Pancreas (tissue), 10 donors: Measurements from ENCODE around the gene ZSWIM8. TPM values are rescaled to one million over a fixed set of nuclear protein-coding genes. Genes with fewer than 3 reads are reported as not detected.

Experiments used
- ATAC-seq, 4 donors: fragments of 200-7000 bp; cut with Tn5 transposase; one replicate each; pipeline versions ENCODE4 v1.8.0 to v1.9.1; 2020; ENCODE audit warnings: mild to moderate bottlenecking in 4 of 4, moderate library complexity in 4 of 4
- DNase-seq, 6 donors: peaks; one replicate each; pipeline ENCODE4 v3.0.0-alpha.2; 2020
- FAIRE-seq: peaks from 2 replicates; lab custom pipeline; 2012; peaks lifted over from hg19 to GRCh38; lab: Jason Lieb, UNC
- H3K27ac ChIP-seq, 4 donors: fragments of 200-600 bp; sonication (generic); 1 replicate in 3 of 4; 2 replicates in 1 of 4; pipeline versions ENCODE4 v1.5.0 to v1.8.0; 2020
- H3K27me3 ChIP-seq, 4 donors: fragments of 200-600 bp; one replicate each; pipeline ENCODE4 v1.8.0; 2021
- H3K36me3 ChIP-seq, 3 donors: fragments of 200-600 bp; sonication (generic) in 1 of 3; one replicate each; pipeline versions ENCODE4 v1.5.0 to v1.8.0; 2020 to 2021
- H3K4me1 ChIP-seq, 3 donors: fragments of 200-600 bp; one replicate each; pipeline ENCODE4 v1.8.0; 2021
- H3K4me3 ChIP-seq, 4 donors: fragments of 200-600 bp; sonication (generic) in 2 of 4; one replicate each; pipeline versions ENCODE4 v1.5.0 to v1.8.0; 2020 to 2021
- H3K9me3 ChIP-seq, 4 donors: fragments of 200-600 bp; one replicate each; pipeline ENCODE4 v1.8.0; 2021
- CTCF ChIP-seq, 4 donors: fragments of 200-600 bp; sonication (generic) in 3 of 4; IDR thresholded peaks; one replicate each; pipeline versions ENCODE4 v1.5.0 to v1.8.0; 2021; ENCODE audit warnings: antibody characterized with exemption in 4 of 4
- WGBS, 2 donors: extraction: QIAGEN DNeasy Blood & Tissue Kit; methylation state at CpG; one replicate each; pipeline ENCODE4 v1.1.7; 2013; 5-methylcytosine and 5-hydroxymethylcytosine counted together
- intact Hi-C, 3 donors: fragments of 100-400 bp; cut with DNase I; formaldehyde crosslinking; loops; one replicate each; pipeline versions ENCODE4 v1.11.1 to v1.14.2; 2022
- polyA plus RNA-seq, 2 donors: library from polyadenylated mRNA; stranded (reverse); fragments of 200-250 nt; gene quantifications; one replicate each; pipeline ENCODE4 v1.2.3, GENCODE V29; 2013
- total RNA-seq, 6 donors: library from RNA; stranded (reverse); fragmentation: NEBNext Ultra II Directional in 4 of 6; extraction: Animal tissue kit (Norgen Biotek cat#: 25700) in 4 of 6; gene quantifications; one replicate each; pipeline versions ENCODE4 v1.2.1 to v1.2.4, GENCODE V29; 2021 to 2023
- donor health status: healthy with polysubstance abuse.
- donor health status: DM: no; HTN: no; CAD: no; lungs with moderate emphysema.
- donor health status: DM: no; HTN: no; CAD: no.
- donor health status: control.
- donor health status: control.
- donor health status: Bipolar disorder and iron deficiency.
- donor health status: DM: yes; HTN: yes; CAD: no.
- donor health status: DM: no; HTN: no; CAD: no.
- donor health status: DM: no; HTN: no; CAD: no.
- donor health status: DM: yes; HTN: yes; CAD: no.

Gene ZSWIM8
- total and polyA plus RNA-seq, 8 donors: 20.7 to 187 (median 40.1) TPM

GRCh38 chr10:73838827-73839226, 53.4 kb downstream of the ZSWIM8 start:
- intact Hi-C loops: no loop called here

DNA sequence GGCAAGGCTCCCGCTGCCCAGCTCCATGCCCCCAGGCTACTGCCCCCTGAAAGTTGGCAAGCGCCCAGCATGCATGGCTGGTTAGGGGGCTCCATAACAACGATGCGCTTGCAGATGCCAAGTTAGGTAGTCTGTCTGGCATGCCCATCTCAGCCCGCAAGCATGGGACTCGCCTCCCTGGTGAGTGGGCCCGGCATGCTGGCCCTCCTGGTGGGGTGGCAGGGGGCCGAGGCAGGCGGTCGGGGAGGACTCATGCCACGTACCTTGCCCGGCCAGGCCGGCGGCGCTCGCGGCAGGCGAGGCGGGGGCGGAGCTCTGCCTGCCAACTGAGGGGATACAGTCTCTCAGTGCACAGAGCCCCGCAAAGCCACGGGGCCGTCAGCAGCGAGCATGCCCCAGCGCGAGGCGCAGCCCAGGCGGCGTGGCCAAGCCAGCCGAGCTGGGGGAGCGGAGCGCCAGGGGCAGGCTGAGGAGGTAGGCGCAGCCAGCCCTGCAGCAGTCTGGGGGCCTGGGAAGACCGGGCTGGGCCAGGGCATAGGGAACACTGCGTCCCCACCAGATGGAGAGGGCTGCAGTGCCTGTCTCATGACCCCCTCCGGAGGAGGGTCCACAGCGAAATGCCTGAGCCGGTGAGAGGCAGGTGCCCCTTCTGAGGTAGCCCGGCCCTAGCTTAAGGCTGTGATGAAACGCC, 54.0 kb downstream of the ZSWIM8 start:
- no peak for TF ChIP-seq CTCF (IDR thresholded peaks at IDR 0.05)
- no peaks in the 10 kb centered on the region for H3K27me3 ChIP-seq
- peaks cover 0 to 13% (median 0%) of the 10 kb centered on the region in 3 donors for H3K36me3 ChIP-seq
- H3K4me3 ChIP-seq: no peak overlapping the region
- 96 to 97% methylated on average over 40 of the region's 40 CpGs for WGBS, 2 donors
- no peaks in the 10 kb centered on the region for H3K9me3 ChIP-seq
- no peak overlapping the region for H3K27ac ChIP-seq
- no peaks in the 10 kb centered on the region for H3K4me1 ChIP-seq
- DNase-seq (no peak), ATAC-seq (no peak), FAIRE-seq (no peak)
- intact Hi-C loops: no loop called here

More at GRCh38 chr10:73838827-73839226, 53.4 kb downstream of the ZSWIM8 start:
- no peak overlapping the region for H3K27ac ChIP-seq
- H3K9me3 ChIP-seq: no peaks in the 10 kb centered on the region
- DNase-seq (no peak), FAIRE-seq (no peak), ATAC-seq (no peak)
- TF ChIP-seq CTCF (IDR thresholded peaks at IDR 0.05): no peak
- 94 to 95% methylated on average over 7 to 8 of the region's 8 CpGs for WGBS, 2 donors
- no peaks in the 10 kb centered on the region for H3K27me3 ChIP-seq
- H3K4me1 ChIP-seq: no peaks in the 10 kb centered on the region
- no peak overlapping the region for H3K4me3 ChIP-seq
- H3K36me3 ChIP-seq: peaks cover 0 to 13% (median 0%) of the 10 kb centered on the region in 3 donors

GRCh38 chr10:73840056-73840402, 54.6 kb downstream of the ZSWIM8 start:
- Histone ChIP-seq H3K9me3 (no peaks in the 10 kb centered on the region), H3K27ac (no peak overlapping the region), H3K4me3 (no peak overlapping the region), H3K4me1 (no peaks in the 10 kb centered on the region), H3K36me3 (peaks cover 0 to 13% (median 0%) of the 10 kb centered on the region in 3 donors), H3K27me3 (no peaks in the 10 kb centered on the region)
- FAIRE-seq: no peak
- no peak for ATAC-seq
- WGBS, 2 donors: 92 to 96% methylated on average over 4 of the region's 4 CpGs
- TF ChIP-seq CTCF (IDR thresholded peaks at IDR 0.05): no peak
- no peak for DNase-seq
- intact Hi-C loops: no loop called here

DNA sequence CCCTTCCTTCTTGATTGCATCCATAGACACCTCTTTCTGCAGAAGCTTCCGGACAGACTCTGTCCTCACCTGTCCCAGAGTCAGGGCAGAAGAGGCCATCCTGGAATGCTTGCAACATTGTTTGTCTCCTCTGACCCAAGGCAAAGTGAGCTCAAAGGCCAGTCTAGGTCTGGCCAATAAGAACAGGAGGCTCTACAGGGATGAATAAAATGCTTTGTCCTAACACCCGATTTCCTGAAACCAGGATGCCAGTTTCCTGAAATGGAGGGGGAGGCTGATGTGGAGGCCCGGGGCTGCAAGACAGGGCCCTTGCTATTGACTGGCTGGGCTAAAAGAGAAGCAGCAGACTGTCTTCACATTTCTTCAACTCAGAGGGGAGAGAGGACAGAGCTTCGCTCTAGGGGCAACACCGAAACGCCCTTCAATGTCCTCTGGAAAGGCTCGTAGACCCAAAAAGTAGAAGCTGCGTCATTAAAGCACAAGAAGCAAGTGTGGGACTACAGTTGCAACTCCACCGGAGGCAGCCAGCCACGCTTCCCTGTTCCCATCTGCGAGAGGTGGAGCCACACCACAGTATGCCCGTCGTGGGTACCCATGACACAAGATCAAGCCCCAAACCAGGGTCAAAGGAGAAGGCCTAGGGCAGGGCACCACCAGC, 55.1 kb downstream of the ZSWIM8 start:
- Histone ChIP-seq H3K4me1 (no peaks in the 10 kb centered on the region), H3K9me3 (no peaks in the 10 kb centered on the region), H3K4me3 (no peak overlapping the region), H3K36me3 (peaks cover 0 to 13% (median 0%) of the 10 kb centered on the region in 3 donors), H3K27ac (no peak overlapping the region), H3K27me3 (no peaks in the 10 kb centered on the region)
- TF ChIP-seq CTCF (IDR thresholded peaks at IDR 0.05): no peak
- no peak for ATAC-seq
- DNase-seq: no peak
- intact Hi-C loops: no loop called here
- 90 to 96% methylated on average over 13 of the region's 13 CpGs for WGBS, 2 donors
- no peak for FAIRE-seq

DNA sequence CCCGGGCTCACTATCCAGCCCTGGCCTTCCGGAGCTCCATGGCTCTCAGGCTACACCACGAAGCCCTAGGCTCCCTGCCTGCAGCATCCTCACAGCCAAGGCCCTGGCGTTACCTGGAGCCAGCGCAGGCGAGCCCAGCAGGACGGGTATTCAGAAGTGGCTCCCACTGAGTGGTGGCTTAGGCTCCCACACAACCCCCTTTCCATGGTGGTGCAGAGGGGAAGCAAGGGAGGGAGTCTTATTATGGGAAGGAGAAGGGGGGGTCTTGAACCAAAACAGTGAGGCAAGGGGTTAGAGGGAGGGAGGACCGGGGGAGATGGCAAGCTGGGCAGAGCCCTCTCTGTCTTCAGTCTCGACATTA, 55.6 kb downstream of the ZSWIM8 start:
- H3K4me3 ChIP-seq: no peak overlapping the region
- DNase-seq (no peak), ATAC-seq (no peak), FAIRE-seq (no peak)
- intact Hi-C loops: no loop called here
- H3K27ac ChIP-seq: no peak overlapping the region
- 92 to 94% methylated on average over 9 of the region's 9 CpGs for WGBS, 2 donors
- H3K36me3 ChIP-seq: peaks cover 0 to 13% (median 0%) of the 10 kb centered on the region in 3 donors
- H3K9me3 ChIP-seq: no peaks in the 10 kb centered on the region
- no peaks in the 10 kb centered on the region for H3K27me3 ChIP-seq
- no peaks in the 10 kb centered on the region for H3K4me1 ChIP-seq
- TF ChIP-seq CTCF (IDR thresholded peaks at IDR 0.05): no peak
